ENCODE measurements around the gene SIAH1. TPM values are rescaled to one million over a fixed set of nuclear protein-coding genes. Genes with fewer than 3 reads are reported as not detected.

The SIAH1 gene
- total and polyA plus RNA-seq, 2 of the 8 experiments (the other 6 are each of a cell fraction or from before 2014, with no cell fraction given): 19.5 to 33.9 TPM

DNA sequence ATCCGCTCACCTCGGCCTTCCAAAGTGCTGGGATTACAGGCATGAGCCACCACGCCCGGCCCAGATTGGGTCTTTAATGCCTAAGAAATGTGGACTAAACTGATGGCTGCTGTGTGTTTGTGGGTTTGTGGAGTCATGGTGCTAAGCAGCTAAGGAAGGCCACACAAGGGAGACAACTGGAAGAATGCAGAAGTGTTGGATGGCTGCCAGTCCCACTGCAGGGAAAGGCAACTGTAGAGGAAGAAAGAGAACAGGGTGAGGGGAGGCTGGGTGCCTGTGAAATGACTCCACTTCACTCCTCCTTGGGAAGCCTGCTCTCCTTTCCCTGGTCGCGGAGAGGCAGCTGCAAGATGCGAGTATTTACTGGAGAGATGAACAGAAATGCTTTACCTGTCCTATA, 23.5 kb upstream of the SIAH1 start (continued):
- no peak for TF ChIP-seq CBX8 (IDR thresholded peaks at IDR 0.05; ENCODE audit: borderline replicate concordance, low read depth, low read length)
- no peak for TF ChIP-seq POU5F1 (IDR thresholded peaks at IDR 0.05; ENCODE audit: low read depth, low read length)
- no peak for TF ChIP-seq BACH1 (IDR thresholded peaks at IDR 0.05; ENCODE audit: low read length)
- TF ChIP-seq TBP (IDR thresholded peaks at IDR 0.05; ENCODE audit: low read depth, low read length): no peak
- no peak for TF ChIP-seq RFX5 (IDR thresholded peaks at IDR 0.05; ENCODE audit: borderline replicate concordance, low read depth, low read length)

All from H1 (cell line).